ENCODE measurements around the gene NPEPPS.
"Not testable (repeated sequence)": the region's sequence is repeated elsewhere in the genome, so short reads cannot be mapped to it uniquely, and the experiment has no call there.

- TF ChIP-seq NR2F1 (CRISPR knock-in tag; IDR thresholded peaks at IDR 0.05); CTCF (CRISPR knock-in tag; IDR thresholded peaks at IDR 0.05); JUN (CRISPR knock-in tag; IDR thresholded peaks at IDR 0.05); KDM4B (CRISPR knock-in tag; IDR thresholded peaks at IDR 0.05); CCDC6 (CRISPR knock-in tag; IDR thresholded peaks at IDR 0.05); ZNF484 (CRISPR knock-in tag; IDR thresholded peaks at IDR 0.05; ENCODE audit: borderline replicate concordance, low read depth); SIN3A (IDR thresholded peaks at IDR 0.05; ENCODE audit: borderline replicate concordance, low read depth, low read length); POLR2AphosphoS5 (IDR thresholded peaks at IDR 0.05; ENCODE audit: low read depth, low read length); ZBTB34 (CRISPR knock-in tag; IDR thresholded peaks at IDR 0.05): not testable (repeated sequence)
Observed at GRCh38 chr17:47593522-47593921, 62.6 kb downstream of the NPEPPS start.
